GM12892 (cell line): Measurements from ENCODE around the gene THOC5.

ENCODE experiments used
- POLR2A ChIP-seq: IDR thresholded peaks from 2 replicates; pipeline ENCODE4 v1.6.1; 2011; ENCODE audit warnings: low read depth, low read length, control low read depth
- POLR2AphosphoS5 ChIP-seq: IDR thresholded peaks from 2 replicates; pipeline ENCODE4 v1.6.1; 2011; ENCODE audit warnings: low read depth, low read length, control low read depth
- TAF1 ChIP-seq: IDR thresholded peaks from 2 replicates; pipeline ENCODE4 v1.6.1; 2011; ENCODE audit warnings: low read depth, mild to moderate bottlenecking, control low read depth, low read length, borderline replicate concordance

- TF ChIP-seq POLR2AphosphoS5 (no peak), POLR2A (no peak), TAF1 (no peak)
These were observed 29.8 kb downstream of the THOC5 start for GRCh38 chr22:29523761-29524160.
